ENCODE measurements around the gene USH2A.

Gene USH2A

DNA sequence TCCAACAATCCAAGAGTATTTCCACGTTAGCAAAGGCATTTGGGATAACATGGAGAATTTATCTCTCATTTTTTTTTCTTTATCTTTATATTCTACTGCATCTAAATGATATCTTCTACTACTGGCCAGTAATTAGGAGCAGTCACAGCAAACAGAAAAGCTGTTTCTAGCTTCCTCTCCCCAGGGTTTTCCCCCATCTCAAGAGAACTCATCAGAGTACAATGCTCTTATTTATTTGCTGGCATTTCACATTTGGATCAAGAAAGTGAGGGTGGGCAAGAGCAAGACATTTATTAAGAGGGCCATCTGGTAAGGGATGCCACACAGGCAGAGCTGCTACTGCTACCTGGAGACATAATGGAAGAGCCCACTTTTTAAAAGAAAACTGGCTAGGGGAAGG, 368.2 kb downstream of the USH2A start:
- in situ Hi-C loops (cut with HindIII; ENCODE audit: low sequenced_read_pairs): no loop called here
- H3K4me3 ChIP-seq (ENCODE audit: low read depth, low read length): no peak overlapping the region
- DNase-seq (ENCODE audit: low read depth): no peak
- TF ChIP-seq, protein P1, sequence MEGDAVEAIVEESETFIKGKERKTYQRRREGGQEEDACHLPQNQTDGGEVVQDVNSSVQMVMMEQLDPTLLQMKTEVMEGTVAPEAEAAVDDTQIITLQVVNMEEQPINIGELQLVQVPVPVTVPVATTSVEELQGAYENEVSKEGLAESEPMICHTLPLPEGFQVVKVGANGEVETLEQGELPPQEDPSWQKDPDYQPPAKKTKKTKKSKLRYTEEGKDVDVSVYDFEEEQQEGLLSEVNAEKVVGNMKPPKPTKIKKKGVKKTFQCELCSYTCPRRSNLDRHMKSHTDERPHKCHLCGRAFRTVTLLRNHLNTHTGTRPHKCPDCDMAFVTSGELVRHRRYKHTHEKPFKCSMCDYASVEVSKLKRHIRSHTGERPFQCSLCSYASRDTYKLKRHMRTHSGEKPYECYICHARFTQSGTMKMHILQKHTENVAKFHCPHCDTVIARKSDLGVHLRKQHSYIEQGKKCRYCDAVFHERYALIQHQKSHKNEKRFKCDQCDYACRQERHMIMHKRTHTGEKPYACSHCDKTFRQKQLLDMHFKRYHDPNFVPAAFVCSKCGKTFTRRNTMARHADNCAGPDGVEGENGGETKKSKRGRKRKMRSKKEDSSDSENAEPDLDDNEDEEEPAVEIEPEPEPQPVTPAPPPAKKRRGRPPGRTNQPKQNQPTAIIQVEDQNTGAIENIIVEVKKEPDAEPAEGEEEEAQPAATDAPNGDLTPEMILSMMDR (IDR thresholded peaks at IDR 0.05; ENCODE audit: low read depth, low read length, missing control alignments): no peak

DNA sequence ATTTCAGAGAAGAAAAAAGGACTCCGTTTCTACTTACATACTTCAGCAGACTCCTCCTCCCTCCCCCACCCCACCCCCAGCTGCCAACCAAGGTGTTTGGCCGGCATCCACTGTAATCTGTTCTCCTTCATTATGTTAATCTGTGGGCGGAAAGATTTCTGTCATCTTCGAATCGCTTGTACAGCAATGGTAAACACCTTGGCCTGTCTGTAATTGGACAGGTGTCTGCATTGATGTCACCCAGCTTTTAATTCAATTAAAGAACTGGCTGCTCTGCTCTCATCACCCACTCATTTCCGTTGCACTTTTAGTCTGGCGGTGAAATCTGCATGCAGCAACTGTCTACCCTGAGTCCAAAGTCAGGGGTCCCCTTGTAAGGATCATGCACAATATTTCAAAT, 368.6 kb downstream of the USH2A start:
- TF ChIP-seq, protein P1 (IDR thresholded peaks at IDR 0.05; ENCODE audit: low read depth, low read length, missing control alignments): no peak
- H3K4me3 ChIP-seq (ENCODE audit: low read depth, low read length): no peak overlapping the region
- no peak for DNase-seq (ENCODE audit: low read depth)
- in situ Hi-C loops (cut with HindIII; ENCODE audit: low sequenced_read_pairs): no loop called here

DNA sequence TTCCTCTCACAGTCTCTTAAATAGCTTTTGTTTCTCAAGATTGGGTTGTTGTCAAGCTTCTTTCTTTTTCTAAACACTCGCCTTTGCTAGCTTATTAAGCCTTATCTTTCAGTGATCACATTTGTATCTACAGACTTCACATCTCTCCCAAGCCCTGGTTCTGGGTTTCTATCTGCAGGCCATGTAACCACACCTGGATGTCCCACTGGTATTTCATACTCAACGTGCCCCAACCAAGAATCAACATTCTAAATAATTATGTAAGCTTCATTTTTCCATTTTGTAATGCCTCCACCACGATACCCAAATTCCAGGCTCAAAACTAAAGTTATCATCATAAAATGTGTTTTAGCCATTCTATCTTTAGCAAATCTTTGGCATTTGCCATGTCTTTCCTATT, 372.2 kb downstream of the USH2A start:
- in situ Hi-C loops (cut with HindIII; ENCODE audit: low sequenced_read_pairs): no loop called here
- H3K4me3 ChIP-seq (ENCODE audit: low read depth, low read length): no peak overlapping the region
- TF ChIP-seq, protein P1 (IDR thresholded peaks at IDR 0.05; ENCODE audit: low read depth, low read length, missing control alignments): no peak
- no peak for DNase-seq (ENCODE audit: low read depth)

DNA sequence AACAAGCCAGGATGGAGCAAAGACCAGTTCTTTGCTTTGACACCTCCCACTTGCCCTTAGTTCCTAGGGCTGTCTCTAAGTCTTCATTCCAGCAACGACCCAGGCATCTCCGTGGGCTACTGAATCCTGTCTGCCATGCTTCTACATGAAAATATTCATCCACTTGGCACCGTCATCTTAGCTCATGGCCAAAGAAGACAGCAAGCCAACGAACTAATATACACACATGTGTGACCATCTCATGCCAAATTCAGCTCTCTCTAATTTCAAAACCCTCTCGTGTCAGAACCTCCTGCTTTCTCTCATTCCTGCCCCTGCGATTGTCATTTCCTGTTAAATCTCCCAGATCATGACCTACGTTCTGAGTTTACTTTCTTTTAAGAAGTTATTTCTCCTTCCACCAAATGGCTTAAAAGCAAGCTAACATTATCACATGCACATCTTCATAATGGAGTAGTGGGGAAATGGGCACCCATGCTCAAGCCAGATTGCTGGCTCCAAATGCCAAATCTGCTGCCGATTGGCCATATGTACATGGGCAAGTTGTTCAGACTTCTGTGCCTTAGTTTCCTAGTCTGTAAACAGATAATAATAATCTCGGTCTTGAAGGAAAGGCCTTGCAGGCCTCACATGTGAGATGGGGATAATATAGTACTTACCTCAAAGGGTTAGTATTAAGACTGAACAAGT, 373.4 kb downstream of the USH2A start:
- H3K4me3 ChIP-seq (ENCODE audit: low read depth, low read length): no peak overlapping the region
- DNase-seq (ENCODE audit: low read depth): no peak
- TF ChIP-seq, protein P1 (IDR thresholded peaks at IDR 0.05; ENCODE audit: low read depth, low read length, missing control alignments): no peak
- in situ Hi-C loops (cut with HindIII; ENCODE audit: low sequenced_read_pairs): no loop called here

DNA sequence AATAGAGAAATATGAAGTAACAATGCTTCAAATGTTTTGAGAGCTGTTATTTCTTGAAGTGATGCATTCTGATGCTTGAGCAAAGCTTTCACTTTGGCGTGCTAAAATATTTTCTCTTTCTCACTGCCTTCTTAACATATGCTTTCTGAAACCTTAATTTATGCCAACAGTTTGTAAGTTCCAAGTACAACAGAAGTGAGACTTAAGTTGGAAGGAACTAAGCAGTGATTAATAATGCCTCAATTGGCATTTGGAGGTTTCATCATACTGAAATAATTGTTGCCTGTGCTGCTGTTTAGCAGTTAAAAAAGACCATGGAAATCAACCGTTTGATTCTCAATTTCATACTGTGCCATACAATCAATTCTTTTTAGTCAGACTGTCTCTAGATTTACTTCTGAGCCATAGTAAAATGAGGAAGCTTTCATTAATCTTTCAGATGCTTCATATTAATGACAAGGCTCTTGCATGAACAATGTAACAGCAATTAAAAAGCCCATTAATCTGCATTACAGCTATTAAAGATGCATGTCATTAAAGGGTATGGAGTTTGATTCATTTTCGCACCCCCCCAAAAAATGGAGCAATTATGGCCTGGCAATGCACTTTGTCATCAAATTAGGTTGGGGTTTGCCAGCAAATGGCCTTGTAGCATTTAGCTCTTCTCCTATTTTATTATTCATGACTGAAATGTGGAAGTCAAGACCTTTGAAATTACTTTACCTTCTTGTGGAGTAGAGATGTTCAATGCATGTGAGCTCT, 375.3 kb downstream of the USH2A start:
- TF ChIP-seq, protein P1 (IDR thresholded peaks at IDR 0.05; ENCODE audit: low read depth, low read length, missing control alignments): no peak
- in situ Hi-C loops (cut with HindIII; ENCODE audit: low sequenced_read_pairs): no loop called here
- H3K4me3 ChIP-seq (ENCODE audit: low read depth, low read length): no peak overlapping the region
- DNase-seq (ENCODE audit: low read depth): peak; percentile 34

DNA sequence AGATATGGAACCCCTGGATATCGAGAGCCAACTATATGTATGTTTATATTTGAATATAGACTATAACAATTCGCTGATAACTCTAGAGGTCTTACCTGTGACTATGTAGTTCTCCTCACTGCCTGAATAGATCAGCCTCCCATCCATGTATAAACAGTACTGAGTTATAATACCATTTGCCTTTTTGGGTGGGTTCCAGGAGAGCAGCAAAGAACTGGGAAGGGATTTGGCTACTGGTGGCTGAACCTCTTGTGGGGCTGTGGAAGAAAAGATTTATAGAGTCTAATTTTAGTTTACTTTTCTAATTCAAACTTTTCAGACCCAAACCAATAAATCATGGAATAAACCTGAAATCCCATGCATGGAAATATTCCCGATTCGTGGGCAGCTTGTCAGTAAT, 376.9 kb downstream of the USH2A start:
- DNase-seq (ENCODE audit: low read depth): peak; percentile 9
- in situ Hi-C loops (cut with HindIII; ENCODE audit: low sequenced_read_pairs): no loop called here
- H3K4me3 ChIP-seq (ENCODE audit: low read depth, low read length): no peak overlapping the region
- TF ChIP-seq, protein P1 (IDR thresholded peaks at IDR 0.05; ENCODE audit: low read depth, low read length, missing control alignments): no peak
